Urinary bladder (tissue), 2 donors: ENCODE data around the gene STRAP. TPM values are rescaled to one million over a fixed set of nuclear protein-coding genes. Genes with fewer than 3 reads are reported as not detected.

Source experiments
- polyA plus RNA-seq: library from polyadenylated mRNA; stranded (reverse); fragments of 200-250 nt; gene quantifications from one replicate; pipeline ENCODE4 v1.2.3, GENCODE V29; 2013
- total RNA-seq: library from RNA; depleted of rRNA; stranded (reverse); fragments of >200 nt; gene quantifications from one replicate; pipeline ENCODE4 v1.2.3, GENCODE V29; 2014
- donor health status: healthy.

STRAP gene
- total and polyA plus RNA-seq, 2 donors = 62.3 to 80.7 TPM

Other genes with a start within 250 kb of the STRAP start
- 133 TPM for gene EPS8, start 93.0 kb upstream of the STRAP start, total RNA-seq
- gene EPS8, start 93.0 kb upstream of the STRAP start, polyA plus RNA-seq = 68.9 TPM
- 36.5 TPM for gene DERA, start 28.9 kb downstream of the STRAP start, total RNA-seq
- 28.1 TPM for gene DERA, start 28.9 kb downstream of the STRAP start, polyA plus RNA-seq